ENCODE measurements around the gene HOXA13.

HOXA13 gene

DNA sequence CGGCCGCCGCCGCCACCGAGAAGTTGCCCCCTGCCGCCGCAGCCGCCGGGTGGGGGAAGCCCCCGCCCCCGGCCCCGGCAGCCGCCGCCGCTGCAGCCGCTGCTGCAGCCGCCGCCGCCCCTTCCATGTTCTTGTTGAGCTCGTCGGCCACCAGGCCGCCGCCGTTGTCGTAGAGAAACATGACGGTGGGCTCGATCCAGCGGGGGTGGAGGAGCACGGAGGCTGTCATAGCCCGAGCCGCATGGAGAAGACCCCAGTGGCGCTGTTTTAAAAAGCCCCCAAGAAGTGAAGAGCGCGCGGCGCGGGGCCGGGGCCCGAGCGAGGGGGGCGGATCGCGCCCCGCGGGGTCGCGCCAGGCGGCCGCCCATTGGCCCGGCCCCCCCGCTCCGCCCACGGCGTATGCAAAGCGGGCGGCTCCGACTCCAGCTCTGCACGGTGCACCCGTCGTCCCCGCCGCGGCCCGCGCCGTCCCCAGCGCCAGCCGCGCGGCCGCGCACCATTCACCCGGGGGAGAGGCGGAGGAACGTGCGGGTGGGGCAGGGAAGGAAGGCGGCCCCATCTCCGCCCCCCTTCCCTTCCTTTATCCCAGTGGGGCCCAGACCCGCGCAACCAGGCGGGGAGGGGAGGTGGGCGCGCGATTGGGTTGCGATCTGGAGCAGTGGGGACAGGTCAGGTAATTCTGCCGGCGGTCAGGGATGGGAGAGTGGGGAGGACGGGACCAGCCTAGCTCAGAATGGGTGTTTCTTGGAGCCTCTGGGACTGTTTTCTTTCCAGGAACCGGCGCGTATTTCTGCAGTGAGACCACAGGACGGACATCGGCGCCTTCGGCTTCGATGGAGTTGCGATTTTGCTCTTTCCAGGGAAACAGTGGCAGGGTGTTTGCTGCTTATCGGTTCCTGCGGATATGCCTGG lies at the start of gene HOXA13:
TSS of gene HOXA13 (minus strand) at position 243 of the 912 bp plus-strand sequence. CDS start at position 229, 14 bp downstream.
- FAIRE-seq, result no peak

DNA sequence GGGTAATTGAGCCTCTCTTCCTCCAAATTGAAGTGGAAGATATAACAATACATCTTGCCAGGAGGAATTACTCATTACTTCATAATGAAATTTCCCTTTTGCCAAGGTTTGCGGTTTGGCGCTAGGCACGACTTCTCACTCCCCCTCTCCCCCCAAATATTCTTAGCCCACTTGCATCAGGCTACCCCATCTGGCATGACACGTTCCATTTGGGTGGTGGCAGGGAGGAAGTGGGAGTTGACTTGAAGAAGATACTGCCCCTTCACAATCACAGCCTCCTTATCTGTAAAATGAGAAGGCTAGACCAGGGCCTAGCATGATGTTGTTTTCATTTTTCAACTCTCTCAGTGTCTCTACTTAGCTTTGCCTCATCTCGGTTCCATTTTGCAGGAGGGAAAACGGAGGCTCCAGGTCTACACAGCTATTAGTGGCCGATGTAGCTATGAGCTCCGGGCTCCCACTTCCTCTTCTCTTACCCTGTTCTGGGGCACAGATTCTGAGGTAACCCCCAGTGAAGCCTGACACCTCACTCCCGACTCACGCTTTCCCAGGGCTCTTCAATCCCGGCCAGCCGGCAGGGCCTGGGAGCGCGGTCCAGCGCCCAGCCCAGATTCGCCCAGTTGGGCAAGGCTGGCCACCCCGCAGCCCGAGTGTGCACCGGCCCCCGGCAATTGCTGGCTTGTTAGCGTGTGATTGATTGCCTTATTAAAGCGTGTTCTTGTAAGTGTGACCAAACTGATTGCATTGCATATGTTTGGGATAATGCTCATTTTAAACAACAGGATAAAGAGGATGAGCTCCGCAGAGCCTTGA lies 49.2 kb upstream of the HOXA13 start:
- no peak for FAIRE-seq

DNA sequence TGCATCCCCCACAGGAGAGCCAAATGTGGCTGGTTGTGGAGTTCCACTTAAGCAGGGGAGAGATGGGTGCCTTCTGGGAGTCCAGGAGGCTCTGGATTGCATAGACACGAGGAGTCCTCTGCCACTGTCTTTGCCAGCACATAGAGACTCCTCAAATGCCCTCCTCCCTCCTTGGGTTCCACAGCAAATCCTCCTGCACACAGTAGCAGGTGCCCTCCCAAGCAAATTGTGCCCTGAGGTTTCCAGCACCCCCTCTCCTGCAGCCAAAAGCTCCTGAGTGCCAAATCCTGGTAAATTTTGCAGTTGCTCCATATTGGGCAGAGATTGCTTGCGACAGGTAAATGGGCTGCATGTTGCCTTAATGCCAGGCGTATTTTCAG lies 48.5 kb upstream of the HOXA13 start:
- FAIRE-seq, result no peak

DNA sequence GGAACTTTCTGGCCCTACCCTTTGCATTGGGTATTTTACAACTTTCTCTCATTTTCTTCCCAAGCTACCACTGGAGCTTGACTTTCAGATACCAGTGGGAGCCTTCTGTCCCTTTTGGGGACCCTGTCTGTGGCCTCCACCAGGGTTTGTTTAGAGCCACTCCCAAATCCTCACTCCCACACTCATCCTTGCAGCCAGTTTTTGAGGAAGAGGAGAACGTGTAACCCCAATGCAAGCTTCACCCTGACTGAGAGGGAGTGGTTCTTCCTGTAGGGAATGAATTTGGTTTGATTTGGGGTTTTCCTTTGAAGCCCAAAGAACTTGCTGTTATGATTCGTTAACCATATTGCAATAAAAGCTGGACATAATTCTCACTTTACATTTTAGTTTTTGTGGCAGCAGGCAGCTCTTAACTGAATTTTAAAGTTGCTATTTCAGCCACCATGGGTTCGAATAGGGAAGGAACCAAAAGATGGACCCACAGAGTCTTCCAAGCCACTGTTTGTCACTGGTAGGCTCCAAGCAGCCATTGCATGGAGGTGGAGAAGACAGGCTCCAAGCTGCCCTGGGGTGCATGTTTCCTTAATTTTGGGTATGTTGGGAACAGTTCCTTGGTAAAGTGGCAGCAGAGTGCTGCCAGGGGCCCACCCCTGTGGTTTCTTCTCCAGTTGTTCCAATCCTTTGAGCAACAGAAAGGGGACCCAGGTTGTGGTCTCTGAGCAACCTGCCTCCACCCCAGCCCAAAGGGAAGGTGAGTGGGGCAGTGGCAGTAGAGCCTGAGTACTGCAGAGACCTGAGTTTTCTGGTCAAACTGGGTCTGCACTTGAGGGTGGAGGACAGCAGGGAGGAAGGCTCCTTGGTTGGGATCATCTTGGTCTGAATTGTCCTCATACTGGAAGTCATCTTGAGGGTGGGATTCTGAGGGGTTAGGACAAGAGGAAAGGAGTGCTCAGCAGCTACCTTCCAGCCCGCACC lies 47.8 kb upstream of the HOXA13 start:
- FAIRE-seq, result no peak

DNA sequence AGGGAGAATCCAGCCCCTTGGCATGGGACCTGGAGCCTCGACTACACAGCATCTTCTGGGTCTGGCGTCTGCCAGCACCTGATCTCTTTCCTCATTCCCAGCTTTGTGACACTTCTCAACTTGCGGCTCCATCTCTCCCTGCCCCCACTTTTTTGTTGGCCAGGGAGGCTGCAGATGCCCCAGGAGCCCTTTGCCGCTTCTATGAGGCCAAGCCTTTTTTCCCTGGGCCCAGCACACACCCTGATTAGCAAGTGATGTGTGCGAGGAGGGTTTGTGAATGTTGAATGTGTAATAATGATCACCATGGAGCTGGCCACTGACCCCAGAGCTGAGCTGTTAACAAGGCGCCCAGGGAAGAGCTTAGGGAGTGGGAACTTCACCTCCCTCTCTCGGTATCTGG lies 47.1 kb upstream of the HOXA13 start:
- FAIRE-seq, result no peak

DNA sequence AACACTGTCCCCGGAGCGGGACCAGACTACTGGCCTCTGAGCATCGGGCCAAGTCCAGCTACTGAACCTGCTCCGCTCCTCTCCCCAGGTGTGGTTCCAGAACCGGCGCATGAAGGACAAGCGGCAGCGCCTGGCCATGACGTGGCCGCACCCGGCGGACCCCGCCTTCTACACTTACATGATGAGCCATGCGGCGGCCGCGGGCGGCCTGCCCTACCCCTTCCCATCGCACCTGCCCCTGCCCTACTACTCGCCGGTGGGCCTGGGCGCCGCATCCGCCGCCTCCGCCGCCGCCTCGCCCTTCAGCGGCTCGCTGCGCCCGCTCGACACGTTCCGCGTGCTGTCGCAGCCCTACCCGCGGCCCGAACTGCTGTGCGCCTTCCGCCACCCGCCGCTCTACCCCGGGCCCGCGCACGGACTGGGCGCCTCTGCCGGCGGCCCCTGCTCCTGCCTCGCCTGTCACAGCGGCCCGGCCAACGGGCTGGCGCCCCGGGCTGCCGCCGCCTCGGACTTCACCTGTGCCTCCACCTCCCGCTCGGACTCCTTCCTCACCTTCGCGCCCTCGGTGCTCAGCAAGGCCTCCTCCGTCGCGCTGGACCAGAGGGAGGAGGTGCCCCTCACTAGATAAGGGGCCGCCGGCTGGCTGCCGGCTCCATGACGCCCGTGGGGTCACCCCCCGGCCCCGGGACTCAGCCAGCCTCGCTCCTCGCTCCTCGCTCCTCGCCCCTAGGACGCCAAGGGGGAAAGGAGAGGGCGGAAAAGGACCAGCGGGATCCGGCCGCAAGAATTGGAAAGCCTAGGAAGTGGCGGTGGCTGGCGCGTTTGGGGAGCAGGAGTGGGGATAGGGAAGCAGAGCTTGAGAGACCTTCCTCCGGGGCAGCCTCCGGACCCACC lies 46.2 kb upstream of the HOXA13 start:
- no peak for FAIRE-seq

DNA sequence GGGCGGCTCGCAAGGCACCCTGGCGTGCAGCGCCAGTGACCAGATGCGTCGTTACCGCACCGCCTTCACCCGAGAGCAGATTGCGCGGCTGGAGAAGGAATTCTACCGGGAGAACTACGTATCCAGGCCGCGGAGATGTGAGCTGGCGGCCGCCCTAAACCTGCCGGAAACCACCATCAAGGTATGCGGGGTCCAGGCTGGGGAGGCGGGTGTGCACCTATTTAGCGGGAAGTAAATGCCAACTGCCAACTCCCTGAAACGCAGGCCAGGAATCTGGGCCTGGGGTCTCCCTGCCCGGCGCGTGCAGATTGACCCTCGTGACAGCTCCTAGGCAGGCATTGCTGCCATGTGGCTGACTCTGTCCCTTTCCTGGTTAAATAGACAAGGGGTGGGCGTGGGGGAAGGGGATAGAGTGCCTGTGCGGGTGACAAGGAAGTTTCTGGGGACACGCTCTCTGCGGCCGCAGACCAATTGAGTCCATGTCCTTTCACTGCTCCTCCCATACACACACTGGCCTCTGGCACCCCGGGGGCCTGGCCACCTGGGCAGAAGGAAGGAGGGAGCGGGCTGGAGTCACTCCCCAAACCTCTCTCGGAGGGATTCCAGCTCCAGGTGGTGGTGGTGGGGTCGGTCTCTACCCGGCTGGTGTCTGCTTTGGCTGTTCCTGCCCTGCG lies 45.4 kb upstream of the HOXA13 start:
- FAIRE-seq, result no peak

DNA sequence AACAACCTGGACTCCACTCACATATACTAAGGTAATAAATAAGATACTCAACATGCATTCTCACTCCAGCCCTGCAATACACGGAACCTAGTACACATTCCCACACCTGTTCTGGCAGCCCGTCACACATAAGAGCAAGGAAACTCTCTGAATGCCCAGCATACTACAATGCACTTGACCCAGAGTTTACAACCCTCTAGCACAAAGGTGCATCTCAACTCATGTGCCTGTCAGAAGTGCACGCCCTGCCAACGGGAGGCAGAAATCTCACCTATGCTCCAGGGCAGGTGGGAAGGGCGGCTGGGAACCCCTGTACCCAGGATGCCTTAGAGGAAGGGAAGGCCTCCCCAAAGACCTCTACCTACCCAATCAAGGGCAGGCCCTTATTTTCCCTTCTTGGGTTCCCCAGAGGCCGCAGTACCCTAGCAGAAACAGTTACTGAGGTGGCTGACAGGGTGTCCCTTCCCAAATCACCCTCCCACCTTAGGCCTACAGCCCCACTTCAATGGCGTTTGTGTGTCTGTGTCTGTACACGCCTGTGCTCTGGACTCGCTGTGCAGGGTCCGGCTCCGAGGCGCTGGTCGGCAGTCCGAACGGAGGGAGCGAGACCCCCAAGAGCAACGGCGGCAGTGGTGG lies 44.7 kb upstream of the HOXA13 start:
- no peak for FAIRE-seq

DNA sequence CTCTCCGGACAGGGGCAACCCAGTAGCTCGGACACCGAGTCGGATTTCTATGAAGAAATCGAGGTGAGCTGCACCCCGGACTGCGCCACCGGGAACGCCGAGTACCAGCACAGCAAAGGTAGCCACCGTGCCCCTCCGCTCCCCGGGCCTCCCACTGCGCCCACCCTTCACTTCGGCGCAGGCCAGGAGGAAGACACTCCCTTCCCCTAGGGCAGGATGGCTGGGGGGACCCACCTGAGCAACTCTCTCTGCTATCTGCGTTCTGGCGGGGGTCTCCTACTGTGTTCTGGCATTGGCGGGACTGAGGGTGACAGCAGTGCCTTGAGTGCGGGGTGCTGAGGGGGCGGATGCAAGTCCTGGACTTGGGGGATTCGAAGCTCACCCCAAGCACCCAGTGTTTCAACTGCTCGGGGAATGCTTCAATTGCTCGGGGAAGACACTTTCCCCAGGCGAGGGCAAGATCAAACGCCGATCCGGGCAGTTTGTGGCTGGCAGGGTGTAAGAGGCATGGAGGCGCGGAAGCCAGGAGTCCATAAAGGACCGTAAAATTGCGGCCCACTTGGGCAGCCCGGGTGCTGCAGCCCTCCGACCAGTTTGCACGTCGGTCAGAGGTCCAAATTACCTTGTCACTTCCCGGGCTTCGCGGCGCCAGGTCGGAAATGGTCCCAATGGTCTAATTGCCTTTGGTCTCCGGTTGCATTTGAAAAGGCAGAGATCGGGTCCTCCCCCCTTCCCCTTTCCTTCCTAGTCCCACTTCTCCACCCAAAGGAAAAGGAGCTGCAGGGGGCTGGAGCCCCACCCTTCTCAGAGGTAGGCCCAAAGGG lies 43.7 kb upstream of the HOXA13 start:
- FAIRE-seq, result no peak

DNA sequence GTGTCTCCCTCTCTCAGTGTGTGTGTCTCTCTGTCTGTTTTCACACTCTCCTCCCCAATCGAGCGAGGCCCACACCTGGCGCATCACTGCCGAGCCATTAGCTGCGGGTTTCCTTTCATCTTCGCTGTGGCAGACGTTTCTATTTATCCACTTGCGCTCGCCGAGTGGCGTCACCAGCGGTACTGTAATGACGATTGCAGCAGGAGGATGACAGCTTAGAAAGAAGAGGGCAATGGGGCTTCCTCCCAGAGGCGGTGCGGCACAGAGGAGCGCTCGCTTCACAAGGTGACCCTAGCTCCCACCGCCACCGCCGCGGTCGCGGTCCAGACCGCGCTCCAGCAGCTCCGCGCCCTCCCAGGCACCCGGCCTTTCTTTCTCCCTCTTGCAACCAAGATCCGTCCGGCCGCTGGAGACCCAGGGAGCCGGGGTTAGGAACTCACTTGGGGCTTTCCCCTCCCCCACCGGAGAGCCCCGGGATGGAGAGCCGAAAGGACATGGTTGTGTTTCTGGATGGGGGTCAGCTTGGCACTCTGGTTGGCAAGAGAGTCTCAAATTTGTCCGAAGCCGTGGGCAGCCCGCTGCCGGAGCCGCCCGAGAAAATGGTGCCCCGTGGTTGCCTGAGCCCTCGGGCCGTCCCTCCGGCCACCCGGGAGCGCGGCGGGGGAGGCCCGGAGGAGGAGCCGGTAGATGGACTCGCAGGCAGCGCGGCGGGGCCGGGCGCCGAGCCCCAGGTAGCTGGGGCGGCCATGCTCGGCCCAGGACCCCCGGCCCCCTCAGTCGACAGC lies 42.9 kb upstream of the HOXA13 start, which contains the start of gene EVX1:
TSS of gene EVX1 (plus strand) at position 248 of the 785 bp plus-strand sequence. CDS start at position 477, 229 bp downstream.
- no peak for FAIRE-seq

DNA sequence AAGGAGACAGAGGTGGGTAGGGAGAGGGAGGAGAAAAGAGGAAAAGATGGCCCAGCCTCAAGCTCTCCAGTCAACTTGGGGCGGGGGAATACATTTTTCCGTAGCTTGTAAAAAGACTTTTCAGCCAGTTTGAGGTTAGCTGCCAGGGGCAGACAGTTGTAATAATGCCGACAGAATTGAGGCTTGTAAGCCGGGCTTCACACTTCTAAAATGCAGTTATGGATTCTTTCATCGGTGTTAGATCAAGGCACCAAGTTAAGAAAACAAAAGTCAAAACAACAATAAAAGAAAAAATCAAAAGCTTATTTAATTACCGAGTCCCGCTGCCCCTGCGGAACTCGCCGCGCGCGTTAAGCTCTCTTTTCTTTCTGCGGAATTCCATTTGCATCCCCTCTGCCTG lies 42.3 kb upstream of the HOXA13 start:
- no peak for FAIRE-seq

DNA sequence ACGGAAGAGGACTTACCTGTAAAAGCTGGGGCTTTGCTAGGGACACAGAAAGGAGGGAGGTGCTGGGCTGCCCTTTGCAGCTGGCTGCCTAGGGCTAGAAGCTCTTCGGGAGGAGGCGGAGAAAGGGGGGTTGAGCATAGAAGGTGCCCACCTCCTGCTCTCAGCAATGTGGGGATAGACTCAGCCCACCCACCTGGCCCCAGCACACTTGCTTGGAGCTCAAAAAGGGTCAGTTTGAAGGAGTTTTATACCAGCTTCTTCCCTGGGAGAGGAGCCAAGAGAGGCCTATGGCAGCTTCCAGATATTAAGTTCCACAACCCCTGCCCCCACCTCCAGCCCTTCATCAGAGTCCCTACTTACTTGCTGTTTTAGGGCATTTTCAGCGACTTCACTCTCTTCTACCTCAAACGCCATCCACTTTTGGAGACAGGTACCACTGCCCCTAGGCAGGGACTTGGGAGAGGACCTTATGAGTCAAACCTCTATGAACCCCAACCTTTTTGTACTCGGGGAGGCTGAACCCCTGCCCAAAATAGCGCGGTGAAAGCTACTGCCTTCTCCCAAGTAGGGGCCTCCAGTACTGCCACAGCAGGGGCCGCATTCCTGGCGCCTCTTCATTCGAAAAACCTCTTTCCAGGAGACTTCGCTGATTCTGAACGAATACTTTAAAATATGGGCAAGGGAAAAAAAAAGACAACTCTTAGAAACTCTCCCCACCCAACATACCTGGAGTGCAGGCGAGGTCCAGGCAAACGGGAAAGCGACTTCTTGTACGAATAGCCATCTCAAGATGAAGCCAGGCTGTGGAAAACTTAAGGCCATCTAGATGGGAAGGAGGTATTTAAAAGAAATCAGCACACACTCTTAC lies 41.5 kb upstream of the HOXA13 start:
- no peak for FAIRE-seq

DNA sequence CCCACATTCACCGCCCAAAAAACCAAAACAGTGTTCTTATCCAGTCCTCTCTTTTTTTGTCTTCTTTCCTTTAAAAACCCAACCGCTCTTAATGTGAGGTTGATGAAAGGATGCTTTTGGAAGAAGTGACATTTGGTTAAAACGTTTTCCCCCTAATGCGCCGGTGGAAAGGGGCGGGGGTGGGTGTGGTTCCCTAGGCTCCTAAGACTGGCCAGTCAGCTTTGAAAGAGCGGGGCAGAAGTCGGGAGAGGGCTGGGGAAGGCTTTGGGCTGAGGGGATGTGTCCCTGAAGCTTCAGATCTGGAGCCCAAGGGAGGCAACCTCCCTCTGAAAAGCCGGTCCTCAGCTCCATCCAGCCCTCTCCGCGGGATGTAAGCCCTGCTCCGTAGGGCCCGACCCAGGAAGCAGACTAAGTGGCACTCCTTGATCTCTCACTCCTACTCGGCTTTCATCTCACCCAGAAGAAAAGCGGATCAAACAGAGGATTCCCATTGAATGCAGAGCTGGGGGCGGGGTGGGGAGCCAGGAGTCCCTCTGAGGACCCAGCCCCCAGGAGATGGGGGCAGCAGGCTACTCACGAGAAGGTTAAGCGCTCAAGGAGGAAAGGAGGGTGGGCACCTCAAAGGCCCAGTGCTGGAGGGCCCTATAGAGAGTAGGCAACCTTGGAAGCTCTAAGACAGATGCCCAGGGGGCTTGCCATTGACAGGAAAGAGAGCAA lies 40.3 kb upstream of the HOXA13 start:
- no peak for FAIRE-seq

DNA sequence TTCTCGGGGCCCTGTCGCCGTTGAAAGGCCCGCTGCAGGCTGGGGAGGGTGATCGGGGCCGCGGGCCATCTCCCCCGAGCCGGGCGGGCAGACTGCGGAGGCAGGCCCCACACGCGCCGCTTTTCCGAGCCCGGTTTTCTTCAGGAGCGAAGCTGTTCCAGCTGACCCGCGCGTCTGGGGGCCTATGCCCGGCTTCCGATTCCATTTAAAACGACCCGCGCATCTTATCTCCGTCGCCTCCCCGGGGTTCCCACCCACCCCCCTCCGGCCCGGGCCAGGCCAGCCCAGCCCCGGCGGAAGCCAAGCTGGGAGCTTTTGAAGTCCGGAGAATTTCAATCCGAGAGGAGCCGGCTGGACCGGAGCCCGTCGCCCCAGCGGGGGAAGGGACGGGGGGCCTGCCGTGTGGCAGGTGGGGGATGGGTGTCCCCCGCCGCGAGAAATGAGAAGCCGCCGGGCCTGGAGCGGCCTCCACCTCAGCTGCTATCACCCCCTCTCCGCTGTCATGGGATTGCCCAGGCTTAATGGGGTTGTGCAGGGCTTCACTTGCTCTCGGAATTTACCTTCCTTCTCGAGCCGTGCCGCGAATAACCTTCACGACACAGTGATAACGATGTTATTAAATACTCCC lies 39.6 kb upstream of the HOXA13 start:
- no peak for FAIRE-seq

DNA sequence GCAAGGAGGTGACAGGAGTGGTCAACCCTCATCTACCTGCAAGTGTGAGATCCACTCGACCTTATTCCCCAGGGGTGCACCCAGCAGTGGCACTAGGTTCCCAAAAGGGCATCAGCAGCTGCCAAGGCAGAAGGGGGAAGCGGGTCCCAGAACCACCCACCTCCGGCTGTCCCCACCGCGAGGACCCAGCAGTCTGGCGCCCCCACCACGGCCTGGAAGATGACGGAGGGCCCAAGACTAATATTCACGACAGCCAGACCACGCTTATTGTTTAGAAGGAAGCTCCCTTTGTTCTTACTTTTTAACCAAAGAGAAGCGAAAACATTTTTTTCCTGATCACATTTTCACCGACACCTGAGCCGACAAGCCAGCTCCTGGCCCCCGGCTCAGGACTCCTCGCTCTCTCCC lies 39.1 kb upstream of the HOXA13 start:
- FAIRE-seq, result no peak

DNA sequence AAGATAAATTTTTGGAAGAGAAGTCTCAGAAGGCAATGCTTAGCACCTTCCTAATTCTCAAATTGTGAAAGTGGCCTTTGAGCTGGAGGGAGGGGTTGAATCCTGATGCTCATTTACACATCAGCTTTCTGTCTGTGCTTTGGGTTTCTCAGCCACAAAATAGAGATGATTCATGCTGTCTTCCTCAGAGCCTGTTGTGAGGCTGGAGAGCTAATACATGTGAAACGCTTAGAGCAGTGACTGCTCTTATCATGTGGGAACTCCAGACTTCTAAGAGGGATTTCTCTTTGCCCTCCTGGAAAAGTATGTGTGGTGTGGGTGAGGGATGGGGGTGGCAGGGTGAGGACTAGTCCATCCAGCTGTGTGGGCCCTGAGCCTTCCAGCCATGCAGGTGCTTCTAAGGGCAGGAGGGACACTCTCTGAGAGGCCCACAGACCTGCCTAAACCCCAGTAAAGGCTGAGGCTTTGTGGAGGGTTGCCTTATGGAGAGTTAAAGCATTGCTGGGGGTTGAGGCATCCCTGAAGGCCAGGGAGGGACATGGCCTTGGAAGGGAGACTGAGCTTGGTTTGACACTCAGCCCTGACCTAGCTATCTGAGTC lies 37.9 kb upstream of the HOXA13 start:
- FAIRE-seq, result no peak
